Measurements from ENCODE around the gene ERICH6. TPM values are rescaled to one million over a fixed set of nuclear protein-coding genes. Genes with fewer than 3 reads are reported as not detected.
A peak's percentile ranks its signal among the peaks of the same experiment; 100 is the strongest.

Gene ERICH6
- total RNA-seq, 1 experiment from 2014 or later, result 0.66 TPM

GRCh38 chr3:150720444-150720843 is 16.7 kb upstream of the ERICH6 start:
- no peak overlapping the region for H3K4me3 ChIP-seq
- DNase-seq, result no peak
- H3K27me3 ChIP-seq, result no peaks in the 10 kb centered on the region
- no peaks in the 10 kb centered on the region for H3K36me3 ChIP-seq
- H3K9me3 ChIP-seq, result no peaks in the 10 kb centered on the region

- peaks cover 16% of the 10 kb centered on the region for H3K9me3 ChIP-seq
- H3K27me3 ChIP-seq, result no peaks in the 10 kb centered on the region
- peaks cover 3% of the 10 kb centered on the region; the same call in 1 of the 2 replicates for H3K36me3 ChIP-seq
- no peak overlapping the region for H3K4me3 ChIP-seq
- no peak for DNase-seq
Measured at GRCh38 chr3:150710097-150710496, 6.4 kb upstream of the ERICH6 start.

DNA sequence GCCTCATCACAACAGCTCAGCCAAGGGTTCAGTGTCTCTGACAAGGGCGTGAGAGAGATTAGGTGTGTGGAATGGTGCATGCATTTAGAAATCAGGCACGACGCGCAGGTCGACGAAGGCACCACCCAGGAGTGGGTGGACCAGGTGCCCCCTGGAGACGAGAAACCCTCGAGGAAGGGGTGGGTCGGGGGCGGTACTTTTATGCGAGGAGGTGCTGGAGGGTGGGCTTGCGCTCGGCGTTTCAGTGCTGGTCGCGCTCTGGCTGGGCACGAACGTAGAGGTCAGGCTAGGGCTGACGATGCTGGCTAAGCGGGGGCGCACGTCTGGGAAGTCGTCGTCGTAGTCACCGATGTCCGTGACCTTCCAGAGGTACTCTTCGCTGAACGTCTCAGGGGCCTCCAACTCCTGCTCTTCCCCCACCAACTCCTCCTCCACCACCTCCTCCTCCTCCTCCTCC is 393 bp downstream of the ERICH6 start:
- no peak for DNase-seq
- Histone ChIP-seq H3K9me3 (peaks cover 4% of the 10 kb centered on the region; the same call in 1 of the 2 replicates), H3K4me3 (peak overlapping the region; percentile 55), H3K27me3 (no peaks in the 10 kb centered on the region), H3K36me3 (no peaks in the 10 kb centered on the region)

DNA sequence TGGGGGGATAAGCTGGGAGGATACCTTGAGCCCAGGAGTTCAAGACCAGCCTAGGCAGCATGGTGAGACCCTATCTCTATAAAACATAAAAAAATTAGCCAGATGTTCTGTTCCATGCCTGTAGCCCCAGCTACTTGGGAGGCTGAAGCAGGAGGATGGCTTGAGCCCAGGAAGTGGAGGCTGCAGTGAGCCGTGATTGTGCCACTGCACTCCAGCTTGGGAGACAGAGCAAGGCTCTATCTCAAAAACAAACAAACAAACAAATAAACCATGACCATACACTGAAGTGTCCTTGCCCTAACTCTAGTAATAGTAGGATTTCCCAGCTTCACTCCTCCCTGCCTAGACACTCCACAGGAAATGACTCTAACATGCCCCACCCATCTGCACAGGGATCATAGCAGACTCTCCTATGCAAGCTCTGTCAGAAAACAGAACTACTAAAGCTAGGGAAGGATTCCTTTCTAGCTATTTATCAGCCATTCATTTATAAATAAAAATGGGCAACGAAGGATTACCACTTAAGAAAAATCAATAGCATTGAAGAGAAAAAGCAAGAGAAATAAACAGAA is 4.6 kb downstream of the ERICH6 start:
- Histone ChIP-seq H3K9me3 (no peaks in the 10 kb centered on the region), H3K36me3 (no peaks in the 10 kb centered on the region), H3K4me3 (no peak overlapping the region), H3K27me3 (no peaks in the 10 kb centered on the region)
- DNase-seq, result peak; percentile 64

DNA sequence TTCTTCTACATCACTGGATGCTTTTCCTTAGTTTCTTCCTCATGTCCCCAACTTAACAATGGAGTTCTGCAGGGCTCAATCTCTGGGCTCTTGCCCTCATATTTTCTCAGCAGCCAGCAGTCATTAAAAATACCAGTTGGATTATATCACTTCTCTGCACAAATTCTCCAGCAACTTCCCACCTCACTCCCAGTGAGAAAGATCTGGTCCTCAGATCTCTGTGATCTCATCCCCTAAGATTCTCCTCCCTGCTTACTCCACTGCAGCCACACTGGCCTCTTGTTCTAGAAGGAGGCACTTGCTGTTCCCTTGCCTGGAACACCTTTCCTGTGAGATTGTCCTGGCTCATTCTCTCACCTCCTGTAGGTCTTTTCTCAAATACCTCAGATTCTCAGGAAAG is 6.1 kb downstream of the ERICH6 start:
- no peaks in the 10 kb centered on the region for H3K9me3 ChIP-seq
- H3K36me3 ChIP-seq, result no peaks in the 10 kb centered on the region
- no peaks in the 10 kb centered on the region for H3K27me3 ChIP-seq
- DNase-seq, result no peak
- no peak overlapping the region for H3K4me3 ChIP-seq

DNA sequence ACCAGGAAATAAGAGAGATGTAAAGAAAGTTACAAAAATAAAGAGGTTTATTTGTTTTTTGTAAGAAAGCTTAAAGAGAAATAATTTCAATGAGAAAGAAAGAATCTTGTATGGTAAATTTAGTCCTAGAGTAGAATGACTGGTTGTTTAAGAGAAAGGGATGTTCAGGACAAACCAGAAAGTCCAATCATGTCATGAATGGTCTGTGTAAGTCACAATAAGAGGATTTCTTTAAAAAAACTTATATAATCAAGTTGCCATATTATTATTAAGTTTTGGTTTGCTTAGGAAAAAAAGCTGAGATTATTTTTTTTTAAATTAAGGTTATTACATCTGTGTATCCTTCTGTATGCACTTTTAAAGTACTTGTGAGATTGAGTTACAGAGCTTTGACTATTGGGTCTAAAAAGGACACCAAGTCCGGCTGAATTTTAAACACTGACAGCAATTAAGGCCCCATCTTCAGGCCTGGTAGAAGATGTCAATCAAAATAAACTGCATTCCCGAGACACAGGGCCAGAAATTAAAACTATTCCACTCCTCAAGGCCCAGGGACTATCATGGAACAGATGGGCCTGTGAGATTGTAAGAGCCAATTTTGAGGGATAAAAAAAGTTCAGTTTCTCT is 12.2 kb downstream of the ERICH6 start:
- DNase-seq, result no peak
- Histone ChIP-seq H3K36me3 (no peaks in the 10 kb centered on the region), H3K4me3 (no peak overlapping the region), H3K27me3 (no peaks in the 10 kb centered on the region), H3K9me3 (no peaks in the 10 kb centered on the region)

DNA sequence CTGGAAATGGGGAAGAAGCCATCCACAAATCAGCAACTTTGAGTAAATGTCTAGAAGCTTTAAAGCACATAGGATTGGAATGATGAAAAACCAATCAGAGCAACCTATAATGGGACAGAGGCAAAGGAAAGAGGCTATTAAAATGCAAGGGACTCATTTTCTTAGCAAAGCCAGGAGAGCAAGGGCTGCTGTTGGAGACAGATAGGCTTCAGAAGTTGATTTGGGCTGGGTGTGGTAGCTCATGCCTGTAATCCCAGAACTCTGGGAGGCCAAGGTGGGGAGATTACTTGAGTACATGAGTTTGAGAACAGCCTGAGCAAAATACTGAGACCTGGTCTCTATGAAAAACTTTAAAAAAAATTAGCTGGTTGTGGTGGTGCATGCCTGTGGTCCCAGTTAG is 16.1 kb downstream of the ERICH6 start:
- Histone ChIP-seq H3K4me3 (no peak overlapping the region), H3K9me3 (no peaks in the 10 kb centered on the region), H3K27me3 (peaks cover 5% of the 10 kb centered on the region; the same call in 1 of the 2 replicates), H3K36me3 (no peaks in the 10 kb centered on the region)
- no peak for DNase-seq

- peaks cover 5% of the 10 kb centered on the region; the same call in 1 of the 2 replicates for H3K27me3 ChIP-seq
- no peaks in the 10 kb centered on the region for H3K36me3 ChIP-seq
- no peak overlapping the region for H3K4me3 ChIP-seq
- no peaks in the 10 kb centered on the region; the same call in 1 of the 2 replicates for H3K9me3 ChIP-seq
- DNase-seq, result no peak
Measured at GRCh38 chr3:150682824-150683223, 20.9 kb downstream of the ERICH6 start.

- Histone ChIP-seq H3K36me3 (no peaks in the 10 kb centered on the region), H3K4me3 (no peak overlapping the region), H3K9me3 (no peaks in the 10 kb centered on the region; the same call in 1 of the 2 replicates), H3K27me3 (peaks cover 5% of the 10 kb centered on the region; the same call in 1 of the 2 replicates)
- no peak for DNase-seq
Measured at GRCh38 chr3:150682279-150682678, 21.4 kb downstream of the ERICH6 start.

DNA sequence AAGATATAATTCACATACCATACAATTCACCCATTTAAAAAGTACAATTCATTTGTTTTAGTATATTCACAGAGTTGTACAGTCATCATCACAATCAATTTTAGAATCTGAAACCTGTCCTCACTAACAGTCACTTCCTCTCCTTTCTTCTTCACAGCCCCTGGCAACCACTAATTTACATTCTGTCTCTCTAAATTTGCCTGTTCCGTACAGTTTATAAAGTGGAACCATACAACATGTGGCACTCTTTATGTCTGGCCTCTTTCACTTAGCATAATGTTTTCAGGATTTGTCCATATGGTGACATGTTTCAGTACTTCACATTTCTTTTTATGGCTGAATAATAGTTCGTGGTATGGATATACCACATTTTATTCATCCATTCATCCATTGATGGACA is 22.7 kb downstream of the ERICH6 start:
- no peak overlapping the region for H3K4me3 ChIP-seq
- H3K27me3 ChIP-seq, result peaks cover 4% of the 10 kb centered on the region; the same call in 1 of the 2 replicates
- DNase-seq, result no peak
- H3K36me3 ChIP-seq, result no peaks in the 10 kb centered on the region
- peaks cover 9% of the 10 kb centered on the region for H3K9me3 ChIP-seq

DNA sequence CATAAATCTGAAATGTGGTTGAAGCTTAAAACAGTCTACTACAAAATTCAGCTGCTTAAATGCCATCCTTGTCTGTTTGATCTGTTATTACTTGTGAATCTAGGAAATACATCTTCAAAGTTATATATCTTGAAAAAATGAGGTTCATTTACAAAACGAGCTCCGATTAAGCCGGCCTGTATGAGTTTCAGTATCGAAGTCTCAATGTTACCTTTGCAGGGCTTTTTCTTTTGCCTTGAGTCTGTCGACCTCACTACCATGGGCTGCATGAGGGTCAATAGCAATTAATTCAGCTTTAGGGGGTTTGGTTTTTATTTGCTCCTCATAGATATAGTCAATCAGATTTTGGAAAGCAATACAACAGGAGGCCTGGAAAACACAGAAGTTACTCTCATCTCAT is 23.2 kb downstream of the ERICH6 start:
- no peak for DNase-seq
- Histone ChIP-seq H3K9me3 (peaks cover 13% of the 10 kb centered on the region), H3K4me3 (no peak overlapping the region), H3K36me3 (no peaks in the 10 kb centered on the region), H3K27me3 (no peaks in the 10 kb centered on the region)

GRCh38 chr3:150675587-150675986 is 28.1 kb downstream of the ERICH6 start:
- no peak for DNase-seq
- no peak overlapping the region for H3K4me3 ChIP-seq
- peaks cover 3% of the 10 kb centered on the region for H3K27me3 ChIP-seq
- H3K36me3 ChIP-seq, result no peaks in the 10 kb centered on the region
- H3K9me3 ChIP-seq, result peaks cover 19% of the 10 kb centered on the region

- Histone ChIP-seq H3K9me3 (peaks cover 19% of the 10 kb centered on the region), H3K27me3 (peaks cover 7% of the 10 kb centered on the region), H3K4me3 (no peak overlapping the region), H3K36me3 (no peaks in the 10 kb centered on the region)
- DNase-seq, result no peak
Measured at GRCh38 chr3:150673966-150674365, 29.8 kb downstream of the ERICH6 start.

- DNase-seq, result no peak
- no peaks in the 10 kb centered on the region for H3K9me3 ChIP-seq
- no peaks in the 10 kb centered on the region for H3K36me3 ChIP-seq
- no peak overlapping the region for H3K4me3 ChIP-seq
- peaks cover 17% of the 10 kb centered on the region for H3K27me3 ChIP-seq
Measured at GRCh38 chr3:150666167-150666566, 37.6 kb downstream of the ERICH6 start.

DNA sequence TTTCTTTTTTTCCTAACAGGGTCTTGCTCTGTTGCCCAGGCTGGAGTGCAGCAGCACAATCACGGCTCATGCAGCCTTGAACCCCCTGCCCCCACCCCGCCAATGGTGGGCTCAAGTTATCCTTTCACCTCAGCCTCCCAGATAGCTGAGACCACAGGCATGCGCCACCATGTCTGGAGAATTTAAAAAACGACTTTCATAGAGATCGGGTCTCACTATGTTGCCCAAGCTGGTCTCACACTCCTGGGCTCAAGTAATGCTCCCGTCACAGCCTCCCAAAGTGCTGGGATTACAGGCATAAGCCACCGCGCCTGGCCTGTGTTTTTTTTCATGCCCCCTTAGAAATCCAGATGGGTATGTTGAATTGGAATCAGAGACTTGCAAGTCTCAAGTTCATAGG is 40.3 kb downstream of the ERICH6 start:
- no peak for DNase-seq
- Histone ChIP-seq H3K36me3 (no peaks in the 10 kb centered on the region), H3K27me3 (peaks cover 7% of the 10 kb centered on the region; the same call in 1 of the 2 replicates), H3K9me3 (no peaks in the 10 kb centered on the region), H3K4me3 (no peak overlapping the region)

- no peaks in the 10 kb centered on the region for H3K36me3 ChIP-seq
- H3K4me3 ChIP-seq, result no peak overlapping the region
- H3K27me3 ChIP-seq, result peaks cover 3% of the 10 kb centered on the region; the same call in 1 of the 2 replicates
- H3K9me3 ChIP-seq, result no peaks in the 10 kb centered on the region
- no peak for DNase-seq
Measured at GRCh38 chr3:150662410-150663200, 41.1 kb downstream of the ERICH6 start.

- Histone ChIP-seq H3K4me3 (no peak overlapping the region), H3K9me3 (no peaks in the 10 kb centered on the region)
- no peak for DNase-seq
Measured at GRCh38 chr3:150656316-150656715, 47.4 kb downstream of the ERICH6 start.

More at GRCh38 chr3:150656316-150656715, 47.4 kb downstream of the ERICH6 start:
- no peaks in the 10 kb centered on the region for H3K36me3 ChIP-seq
- H3K27me3 ChIP-seq, result peaks cover 2% of the 10 kb centered on the region; the same call in 1 of the 2 replicates
